GM19351 (cell line): ENCODE results near the gene NDUFAF2.
"Not testable (repeated sequence)": the region's sequence is repeated elsewhere in the genome, so short reads cannot be mapped to it uniquely, and the experiment has no call there.

Experiments
- ATAC-seq: cut with Tn5 transposase; IDR thresholded peaks from one replicate; pipeline ENCODE4 v1.9.1; 2021; ENCODE audit warnings: mild to moderate bottlenecking, moderate library complexity; ENCODE audit not compliant: unreplicated experiment

Gene NDUFAF2

DNA sequence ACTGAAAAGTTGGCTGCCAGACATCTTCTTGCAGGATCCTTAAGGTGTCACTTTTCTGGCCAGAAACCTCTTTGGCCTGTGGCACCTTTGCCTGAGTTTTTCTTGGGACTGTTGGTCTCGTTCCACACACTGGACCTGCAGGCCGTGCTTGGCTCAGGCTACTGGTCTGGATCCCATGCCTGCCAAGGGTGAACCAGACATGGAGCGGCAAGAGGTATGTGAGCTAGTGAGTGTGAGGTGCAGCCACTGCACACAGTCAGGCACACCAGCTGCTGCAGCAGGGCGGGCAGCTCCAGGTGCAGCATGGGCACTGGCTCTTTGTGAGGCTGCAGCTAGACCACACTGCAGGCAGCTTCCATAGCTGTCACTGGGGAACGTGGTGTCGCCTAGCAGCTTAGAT, 47.9 kb downstream of the NDUFAF2 start:
- ATAC-seq, result no peak

DNA sequence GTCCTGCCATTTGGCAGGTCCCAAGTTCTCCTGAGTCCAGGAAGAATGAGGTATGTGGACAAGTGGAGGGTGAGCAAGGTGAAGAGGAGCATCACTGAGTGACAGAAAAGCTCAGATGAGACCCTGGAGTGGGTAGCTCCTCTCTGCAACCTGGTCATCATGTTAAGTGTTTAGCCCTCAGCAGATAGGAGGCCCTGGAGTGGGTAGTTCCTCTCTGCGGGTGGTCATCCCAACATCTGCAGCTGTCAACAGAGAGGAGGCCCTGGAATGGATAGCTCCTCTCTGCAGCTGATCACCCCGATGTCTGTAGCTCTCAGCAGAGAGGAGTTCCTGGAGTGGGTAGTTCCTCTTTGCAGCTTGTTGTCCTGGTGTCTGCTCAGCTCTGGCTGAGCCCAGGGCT, 48.4 kb downstream of the NDUFAF2 start:
- ATAC-seq, result no peak

DNA sequence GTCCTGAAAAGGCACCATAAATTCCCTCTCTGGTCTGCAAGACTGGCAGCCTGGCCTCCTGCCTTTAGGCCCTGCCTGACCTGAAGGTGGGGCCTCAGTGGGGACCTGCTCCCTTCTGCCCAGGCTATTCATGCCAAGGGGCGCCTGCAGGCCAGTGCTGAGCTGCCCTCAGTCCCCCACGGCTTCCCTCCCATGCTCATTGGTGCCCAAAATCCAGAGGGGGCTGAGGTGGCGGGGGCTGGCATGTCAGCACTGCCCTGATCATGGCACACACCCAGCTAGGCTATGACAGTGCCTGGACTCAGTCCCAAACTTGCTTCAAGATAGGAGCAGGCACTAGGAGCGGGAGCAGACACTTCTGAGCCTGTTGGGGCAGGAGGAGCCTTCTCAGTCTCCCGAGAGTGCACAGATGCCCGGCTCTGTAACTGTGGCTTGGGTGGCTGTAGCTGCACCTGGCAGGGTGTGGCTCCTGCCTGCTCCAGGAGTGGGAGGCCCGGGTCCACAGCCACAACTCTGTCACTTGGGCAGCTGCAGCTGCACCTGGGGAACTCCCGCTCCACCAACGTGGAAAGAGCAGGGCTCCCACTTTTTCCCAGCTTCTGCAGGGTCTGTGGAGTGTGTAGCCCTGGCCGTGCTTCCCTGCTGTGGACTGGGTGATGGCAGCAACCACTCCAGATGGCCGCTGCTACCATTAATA, 49.0 kb downstream of the NDUFAF2 start:
- ATAC-seq, result no peak

DNA sequence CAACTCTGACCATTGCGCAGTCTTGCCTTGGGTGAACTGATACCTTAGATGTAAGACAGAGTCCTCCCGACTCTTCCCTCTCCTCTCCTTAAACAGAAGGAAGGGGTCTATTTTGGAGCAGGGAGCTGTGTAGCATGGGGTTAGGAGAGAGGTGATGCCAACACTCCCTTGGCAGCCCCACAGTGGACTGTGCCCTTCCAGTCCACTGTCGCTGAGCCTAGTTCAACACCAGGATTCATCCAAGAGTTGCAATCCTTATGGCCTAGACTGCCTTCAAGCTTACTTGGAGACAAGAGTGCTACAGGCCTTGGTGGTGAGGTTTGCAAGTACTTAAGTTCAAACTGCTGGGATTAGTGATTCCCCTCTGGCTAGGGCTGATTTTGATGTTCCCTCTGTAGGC, 51.4 kb downstream of the NDUFAF2 start:
- ATAC-seq, result no peak

DNA sequence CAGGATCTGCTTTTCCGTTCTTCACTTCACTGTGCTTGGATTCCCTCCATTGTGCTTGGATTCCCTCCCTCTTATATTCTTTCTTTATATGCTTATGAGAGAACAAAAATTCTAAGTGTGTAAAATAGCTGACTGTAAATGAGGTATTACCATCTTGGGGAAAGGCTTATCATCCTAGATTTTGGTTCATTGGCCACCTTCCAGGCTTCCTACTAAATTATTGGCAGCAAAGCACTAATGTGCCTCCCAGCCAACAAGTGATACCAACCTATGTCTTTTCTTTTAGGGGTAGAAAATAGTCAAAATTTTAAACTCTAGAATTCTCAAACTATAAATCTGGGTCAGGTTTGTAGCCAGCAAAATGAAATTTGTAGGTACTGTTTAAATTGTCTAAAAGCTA, 52.7 kb downstream of the NDUFAF2 start:
- ATAC-seq, result no peak

DNA sequence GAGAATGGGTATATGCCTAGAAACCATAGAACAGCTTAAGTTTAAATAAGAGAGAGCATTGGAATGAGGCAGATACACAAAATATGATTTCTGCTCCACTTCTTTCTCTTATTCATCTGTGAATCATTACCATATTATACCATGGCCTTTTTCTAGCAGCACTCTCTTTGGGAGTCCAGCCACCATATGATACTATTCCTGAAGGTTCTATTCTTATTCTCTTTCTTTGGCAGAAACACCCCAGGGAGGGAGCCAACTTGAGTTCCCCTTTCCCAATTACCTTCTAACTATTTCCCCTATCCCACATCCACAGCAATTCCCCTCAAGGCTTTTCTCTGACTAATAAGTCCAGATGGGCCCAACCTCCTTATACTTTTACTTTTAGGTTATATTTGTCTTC, 55.9 kb downstream of the NDUFAF2 start:
- ATAC-seq, result no peak

DNA sequence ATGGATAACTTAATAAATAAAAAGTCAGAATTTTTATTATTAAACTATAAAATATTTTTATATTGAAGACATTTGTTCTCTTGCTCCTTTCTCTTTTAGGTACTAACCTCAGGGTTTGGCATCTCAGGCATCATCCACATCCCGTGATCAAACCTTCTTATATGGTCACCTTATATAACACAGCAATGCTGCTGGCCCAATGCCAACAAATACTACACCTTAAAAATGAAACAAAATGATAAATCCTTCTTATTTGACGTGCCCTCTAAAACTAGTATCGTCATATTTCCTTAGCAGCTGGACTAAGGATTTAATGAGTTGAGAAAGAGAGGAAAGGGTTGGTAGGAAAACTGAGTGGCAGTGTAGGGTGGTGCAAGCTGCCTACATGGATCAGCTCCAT, 56.6 kb downstream of the NDUFAF2 start:
- no peak for ATAC-seq

DNA sequence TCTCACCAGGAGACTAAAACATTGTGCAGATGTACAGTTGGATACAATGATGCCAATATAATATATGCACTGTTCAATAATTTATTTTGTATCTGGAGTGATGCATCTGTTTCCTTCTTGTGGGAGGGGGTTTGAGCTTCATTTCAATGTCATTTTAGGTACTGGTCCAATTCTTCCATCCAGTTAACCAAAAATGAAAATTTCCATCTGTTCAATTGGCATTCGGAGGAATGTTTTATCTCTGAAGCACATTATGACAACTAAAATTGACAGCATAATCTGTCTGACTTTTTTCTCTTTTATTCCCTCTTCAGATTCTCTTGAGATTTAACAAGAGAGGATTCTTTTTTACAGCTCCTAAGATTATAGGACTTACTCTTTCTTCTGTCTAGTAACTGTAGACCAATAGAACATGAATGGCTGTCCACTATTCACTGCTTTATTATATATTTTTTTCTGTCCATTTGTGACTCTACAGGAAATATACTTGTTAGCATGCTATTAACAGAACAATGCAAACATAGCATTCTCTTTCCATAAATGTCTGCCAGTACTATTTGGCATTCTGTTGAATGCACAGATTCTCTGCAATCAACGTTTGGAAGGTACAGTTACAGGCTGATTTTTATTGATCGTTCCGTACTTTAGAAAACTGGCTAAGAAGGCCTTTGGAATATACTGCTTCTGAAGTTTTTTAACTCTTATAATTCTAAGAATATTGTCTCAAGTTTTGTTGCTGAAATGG, 57.8 kb downstream of the NDUFAF2 start:
- no peak for ATAC-seq

DNA sequence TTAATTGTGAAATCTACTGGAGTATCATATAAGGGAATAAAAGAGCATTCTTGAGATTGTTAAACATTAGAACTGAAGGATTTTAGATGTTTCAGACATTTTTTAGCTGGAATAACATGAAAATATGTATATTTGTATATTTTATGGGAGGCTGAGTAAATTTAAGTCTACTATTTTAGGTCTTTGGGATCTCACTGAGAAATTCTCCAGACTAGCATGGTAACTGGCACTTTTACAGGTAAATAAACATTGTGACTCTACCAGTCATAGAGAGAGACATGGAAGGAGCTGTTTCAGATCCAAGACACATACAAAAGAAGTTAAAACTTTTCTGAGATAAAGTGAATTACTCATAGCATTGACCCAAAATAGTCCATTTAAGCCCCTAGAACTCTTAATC, 59.4 kb downstream of the NDUFAF2 start:
- no peak for ATAC-seq

DNA sequence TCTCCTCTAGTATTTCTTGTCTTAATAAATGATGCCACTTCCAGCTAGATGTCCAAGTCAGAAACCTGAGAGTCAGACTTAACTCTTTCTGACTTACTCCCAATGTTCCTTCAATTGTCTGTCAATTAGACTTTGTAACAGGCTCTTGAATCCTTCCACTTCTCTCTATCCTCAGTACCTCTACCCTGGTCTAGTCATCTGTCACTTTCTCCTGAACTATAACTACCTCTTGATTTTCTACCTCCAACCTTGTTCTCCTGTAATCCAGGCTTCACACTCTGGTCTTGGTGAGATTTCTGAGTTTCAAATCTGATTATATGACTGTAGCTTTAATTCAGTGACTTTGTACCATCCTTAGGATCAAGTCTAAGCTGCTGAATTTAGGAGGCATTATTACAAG, 64.9 kb downstream of the NDUFAF2 start:
- no peak for ATAC-seq

DNA sequence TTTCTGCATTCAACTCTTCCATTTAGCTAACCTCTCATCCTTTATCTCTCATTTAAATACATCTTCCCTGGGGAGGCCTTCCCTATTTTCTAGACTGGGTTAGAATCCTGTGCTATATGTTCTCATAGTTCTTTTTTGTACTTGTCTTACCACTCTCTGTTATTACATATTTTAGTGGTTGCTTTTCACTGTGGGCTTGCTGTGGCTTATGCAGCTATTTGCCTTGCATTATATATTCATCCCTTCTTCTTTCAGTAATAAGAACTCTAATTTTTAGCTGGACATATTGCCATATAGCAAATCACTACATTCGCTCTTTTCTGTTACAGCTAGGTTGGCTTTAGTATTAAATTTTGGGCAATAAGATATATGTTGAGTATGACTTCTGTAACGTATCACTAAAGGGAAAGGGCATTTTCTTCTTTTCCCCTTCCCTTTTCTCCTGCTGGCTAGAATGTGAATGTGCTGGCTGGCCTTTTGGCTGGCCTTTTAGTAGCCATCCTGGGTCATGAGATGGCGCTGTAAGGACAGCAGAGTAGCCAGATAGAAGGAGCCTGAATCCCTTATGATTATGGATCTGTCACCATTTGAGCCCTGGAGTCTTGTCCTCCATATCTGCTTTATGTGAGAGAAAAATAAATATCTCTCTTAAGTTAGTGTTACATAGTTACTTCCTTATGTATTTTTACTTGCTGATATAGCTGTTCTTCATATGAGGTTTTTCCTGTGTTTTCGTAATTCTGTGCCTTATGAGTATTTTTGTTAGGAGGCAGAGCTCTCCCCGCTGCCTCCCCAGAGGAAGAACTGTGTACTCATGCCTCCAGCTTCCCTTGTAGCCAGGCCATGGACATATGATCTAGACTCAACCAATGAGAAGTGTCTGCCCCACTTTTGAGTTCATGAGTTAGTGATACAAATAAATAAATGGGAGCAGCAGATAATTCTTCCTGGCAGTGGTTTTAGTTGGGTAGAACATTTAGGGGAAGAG, 65.8 kb downstream of the NDUFAF2 start:
- ATAC-seq, result no peak

DNA sequence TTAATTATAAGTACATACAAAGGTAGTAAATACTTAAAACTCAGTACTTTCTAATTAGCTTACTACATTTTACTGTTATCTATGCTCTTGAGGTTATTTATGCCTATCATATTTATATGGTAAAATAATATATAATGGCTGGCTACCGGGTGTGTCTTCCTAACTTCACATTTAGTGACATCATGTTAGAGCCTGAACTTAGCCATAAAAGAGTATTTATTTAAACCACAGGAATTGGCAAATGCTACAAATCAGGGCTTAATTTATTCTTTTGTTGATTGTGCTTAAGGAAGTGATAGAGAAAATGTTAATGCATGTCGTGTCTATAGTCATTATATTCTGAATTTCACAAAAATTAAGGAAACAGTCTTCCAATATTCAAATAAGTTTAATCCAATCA, 73.1 kb downstream of the NDUFAF2 start:
- ATAC-seq, result no peak

DNA sequence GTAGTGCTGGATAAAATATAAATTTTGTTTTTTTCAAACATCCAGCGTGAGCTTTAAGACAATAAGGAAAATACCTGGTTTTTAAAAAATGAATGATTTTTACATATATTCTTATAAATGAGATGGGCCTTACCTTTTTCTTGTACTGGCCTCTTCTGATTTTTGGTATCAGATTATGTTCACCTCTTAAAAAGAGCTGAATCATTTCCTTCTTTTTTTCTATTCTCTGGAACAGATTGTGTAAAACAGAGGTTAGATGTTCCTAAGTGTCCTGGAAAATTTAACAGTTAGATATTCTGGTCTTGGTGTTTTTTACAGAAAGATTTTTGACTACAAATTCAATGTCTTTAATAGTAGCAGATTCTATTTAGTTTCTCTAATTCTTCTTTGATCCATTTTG, 74.6 kb downstream of the NDUFAF2 start:
- ATAC-seq, result no peak

DNA sequence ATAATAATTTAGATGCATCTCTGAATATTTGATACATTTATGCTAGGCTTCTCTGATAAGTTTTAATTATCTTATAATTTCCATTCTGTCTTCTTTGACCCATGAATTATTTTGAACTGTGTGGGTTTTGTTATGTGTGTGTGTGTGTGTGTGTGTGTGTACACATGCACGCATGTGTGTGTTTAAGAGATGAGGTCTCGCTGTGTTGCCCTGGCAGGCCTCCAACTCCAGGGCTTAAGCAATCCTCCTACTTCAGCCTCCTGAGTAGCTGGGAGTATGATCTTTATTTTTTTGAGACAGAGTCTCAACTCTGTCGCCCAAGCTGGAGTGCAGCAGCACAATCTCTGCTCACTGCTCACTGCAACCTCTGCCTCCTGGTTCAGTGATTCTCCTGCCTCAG, 75.4 kb downstream of the NDUFAF2 start:
- no peak for ATAC-seq

DNA sequence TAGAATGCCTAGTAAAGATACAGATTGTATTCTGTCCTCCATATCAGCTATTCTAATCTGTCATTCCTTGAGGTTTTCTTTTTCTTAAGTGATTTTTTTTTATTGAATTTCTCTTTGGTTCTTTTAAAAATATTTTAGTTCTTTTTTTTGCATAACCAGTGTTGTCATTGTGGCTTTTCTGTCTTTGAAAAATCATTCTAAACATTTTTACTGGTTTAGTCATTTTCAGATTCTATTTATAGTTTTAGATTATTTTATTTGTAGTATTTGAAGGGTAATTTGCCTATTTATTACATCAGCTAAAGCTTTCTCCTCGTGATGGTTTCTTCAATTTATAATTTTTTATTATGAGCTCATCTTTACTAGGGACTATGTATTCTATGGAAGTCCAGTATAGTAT, 78.1 kb downstream of the NDUFAF2 start:
- ATAC-seq, result no peak

DNA sequence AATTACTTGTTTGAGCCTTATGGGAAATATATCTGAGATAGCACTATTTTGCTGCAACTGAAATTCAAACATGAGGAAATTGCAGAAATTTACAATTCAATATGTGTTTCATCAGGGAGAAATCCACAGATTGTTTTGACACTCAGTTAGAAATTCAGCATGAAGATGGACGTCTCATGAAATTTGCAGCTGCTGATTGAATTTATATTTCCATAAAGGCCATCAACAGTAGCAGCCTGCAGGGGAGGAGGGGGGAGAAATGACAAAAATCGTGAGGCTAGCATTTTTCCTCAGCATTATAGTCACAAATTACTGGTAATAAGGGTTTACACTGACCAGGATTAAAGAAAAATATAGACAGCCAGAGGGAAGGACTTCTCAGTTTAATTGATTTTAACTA, 81.0 kb downstream of the NDUFAF2 start:
- no peak for ATAC-seq

DNA sequence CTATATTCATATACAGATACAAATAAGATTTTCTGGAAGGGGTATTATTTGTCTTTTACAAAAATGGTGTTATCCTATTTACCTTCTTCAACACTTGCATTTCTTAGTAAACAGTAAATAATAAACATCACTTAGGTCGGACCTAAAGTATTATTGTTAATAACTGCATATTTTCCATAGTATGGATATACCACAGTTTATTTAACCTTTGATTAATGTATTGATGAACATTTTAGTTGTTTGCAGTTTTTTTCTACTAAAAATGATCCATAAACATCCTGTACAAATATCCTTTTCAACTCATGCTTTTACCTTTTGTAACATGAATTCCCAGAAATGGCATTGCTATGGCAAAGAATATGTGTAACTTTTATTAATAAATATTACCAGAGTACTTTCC, 83.4 kb downstream of the NDUFAF2 start:
- no peak for ATAC-seq

DNA sequence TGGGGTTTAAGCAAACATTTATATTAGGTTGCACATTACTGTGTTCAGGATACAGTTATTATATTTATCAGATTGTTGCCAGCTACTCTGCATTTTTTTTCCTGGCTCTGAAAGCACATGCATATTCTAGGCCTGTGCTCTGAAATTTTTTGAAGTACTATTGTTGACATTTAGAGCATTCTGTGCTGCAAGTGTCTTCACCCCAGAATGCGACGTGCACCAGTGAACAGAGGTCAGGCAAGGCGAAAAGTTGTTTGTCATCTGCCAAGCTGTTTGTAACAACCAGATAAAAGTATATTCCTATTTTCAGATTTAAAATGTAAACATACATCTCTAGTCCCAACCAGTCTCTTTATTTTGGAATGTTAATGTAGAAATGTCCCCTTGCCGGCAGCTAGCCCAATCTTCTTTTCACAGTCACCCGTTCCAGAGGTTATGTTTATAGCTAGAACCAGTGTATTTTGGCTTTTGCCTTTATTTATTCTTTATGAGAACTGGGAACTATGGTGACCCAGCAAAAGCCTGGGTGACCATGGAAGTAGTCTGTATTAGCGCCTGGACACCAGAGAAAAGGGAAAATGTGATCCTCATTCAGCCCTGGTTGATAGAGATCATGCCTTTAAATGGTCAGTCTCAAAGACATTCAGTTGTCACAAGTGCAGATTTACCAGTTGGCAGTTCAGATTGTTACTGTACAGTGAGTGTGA, 84.6 kb downstream of the NDUFAF2 start:
- ATAC-seq, result no peak

DNA sequence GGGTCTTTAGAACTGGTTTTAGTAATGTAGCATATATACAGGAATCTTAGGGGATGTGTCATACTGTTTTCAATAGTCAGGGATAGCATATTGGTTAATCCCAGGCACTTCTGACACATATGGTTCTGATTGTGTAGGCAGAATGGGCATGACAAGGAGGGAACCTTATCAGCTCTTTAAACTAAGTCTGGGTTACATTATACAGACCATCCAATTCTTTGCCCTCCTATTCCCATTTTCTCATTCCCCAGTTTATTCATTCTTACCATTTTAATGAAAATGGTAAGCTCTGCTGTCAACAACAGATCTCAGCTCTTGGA, 85.1 kb downstream of the NDUFAF2 start:
- ATAC-seq, result no peak

DNA sequence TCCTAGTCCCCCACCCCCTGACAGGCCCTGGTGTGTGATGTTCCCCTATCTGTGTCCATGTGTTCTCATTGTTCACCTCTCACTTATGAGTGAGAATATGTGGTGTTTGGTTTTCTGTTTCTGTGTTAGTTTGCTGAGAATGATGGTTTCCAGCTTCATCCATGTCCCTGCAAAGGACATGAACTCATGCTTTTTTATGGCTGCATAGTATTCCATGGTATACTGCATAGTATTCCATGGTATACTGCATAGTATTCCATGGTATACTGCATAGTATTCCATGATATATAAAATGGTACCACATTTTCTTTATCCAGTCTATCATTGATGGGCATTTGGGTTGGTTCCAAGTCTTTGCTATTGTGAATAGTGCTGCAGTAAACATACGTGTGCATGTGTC, 86.3 kb downstream of the NDUFAF2 start:
- not testable (repeated sequence) for ATAC-seq

DNA sequence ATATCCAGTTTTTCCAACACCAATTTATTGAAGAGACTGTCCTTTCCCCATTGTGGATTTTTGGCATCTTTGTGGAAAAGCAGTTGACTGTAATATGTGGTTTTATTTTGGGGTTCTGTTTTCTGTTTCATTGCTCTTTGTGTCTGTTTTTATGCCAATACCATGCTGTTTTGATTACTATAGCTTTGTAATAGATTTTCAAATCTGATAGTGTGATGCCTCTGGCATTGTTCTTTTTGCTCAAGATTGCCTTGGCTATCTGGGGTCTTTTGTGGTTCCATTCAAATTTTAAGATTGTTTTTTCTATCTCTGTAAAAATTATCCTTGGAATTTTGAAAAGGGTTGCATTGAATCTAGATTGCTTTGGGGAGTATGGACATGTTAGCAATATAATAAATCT, 99.5 kb downstream of the NDUFAF2 start:
- no peak for ATAC-seq
